ENCODE results near the gene DOHH.

The DOHH gene

GRCh38 chr19:3516675-3517207 is 16.3 kb upstream of the DOHH start:
- H3K27me3 ChIP-seq, result no peaks in the 10 kb centered on the region
- no peak for TF ChIP-seq CTCF (IDR thresholded peaks at IDR 0.05)
- intact Hi-C loops (cut with DNase I; ENCODE audit: low total_unique reads), result no loop called here
- no peaks in the 10 kb centered on the region for H3K9me3 ChIP-seq
- peaks cover 0 to 34% (median 12%) of the 10 kb centered on the region in 4 donors for H3K4me1 ChIP-seq
- H3K27ac ChIP-seq, result no peak overlapping the region
- H3K36me3 ChIP-seq, result peaks cover 0 to 30% (median 4%) of the 10 kb centered on the region in 3 donors
- DNase-seq, result no peak
- H3K4me3 ChIP-seq, result no peak overlapping the region

GRCh38 chr19:3515891-3516422 is 15.5 kb upstream of the DOHH start:
- Histone ChIP-seq H3K9me3 (no peaks in the 10 kb centered on the region), H3K4me3 (no peak overlapping the region), H3K36me3 (peaks cover 0 to 29% (median 6%) of the 10 kb centered on the region in 3 donors), H3K4me1 (peaks cover 0 to 38% (median 18%) of the 10 kb centered on the region in 4 donors), H3K27me3 (no peaks in the 10 kb centered on the region), H3K27ac (no peak overlapping the region)
- intact Hi-C loops (cut with DNase I; ENCODE audit: low total_unique reads), result no loop called here
- no peak for DNase-seq
- TF ChIP-seq CTCF (IDR thresholded peaks at IDR 0.05), result no peak

- H3K9me3 ChIP-seq, result no peaks in the 10 kb centered on the region
- intact Hi-C loops (cut with DNase I; ENCODE audit: low total_unique reads), result loop anchor here (5.0 kb wide), 1 partner anchor 562 kb away; no protein-coding TSS in a partner anchor
- no peak for DNase-seq
- peaks cover 0 to 32% (median 18%) of the 10 kb centered on the region in 4 donors for H3K4me1 ChIP-seq
- H3K27ac ChIP-seq, result no peak overlapping the region
- no peak for TF ChIP-seq CTCF (IDR thresholded peaks at IDR 0.05)
- H3K27me3 ChIP-seq, result no peaks in the 10 kb centered on the region
- H3K4me3 ChIP-seq, result no peak overlapping the region
- peaks cover 0 to 30% (median 11%) of the 10 kb centered on the region in 3 donors for H3K36me3 ChIP-seq
Measured at GRCh38 chr19:3514930-3515329, 14.5 kb upstream of the DOHH start.

GRCh38 chr19:3513229-3514140 is 13.0 kb upstream of the DOHH start:
- H3K9me3 ChIP-seq, result no peaks in the 10 kb centered on the region
- H3K27ac ChIP-seq, result no peak overlapping the region
- peaks cover 0 to 28% (median 7%) of the 10 kb centered on the region in 3 donors for H3K36me3 ChIP-seq
- H3K27me3 ChIP-seq, result no peaks in the 10 kb centered on the region
- no peak for TF ChIP-seq CTCF (IDR thresholded peaks at IDR 0.05)
- no peak for DNase-seq
- H3K4me3 ChIP-seq, result no peak overlapping the region
- intact Hi-C loops (cut with DNase I; ENCODE audit: low total_unique reads), result loop anchor here (5.0 kb wide), 1 partner anchor 564 kb away; no protein-coding TSS in a partner anchor
- H3K4me1 ChIP-seq, result peaks cover 0 to 38% (median 20%) of the 10 kb centered on the region in 4 donors

GRCh38 chr19:3512562-3513228 is 12.2 kb upstream of the DOHH start:
- Histone ChIP-seq H3K27ac (no peak overlapping the region), H3K27me3 (no peaks in the 10 kb centered on the region), H3K4me3 (no peak overlapping the region), H3K4me1 (peaks cover 0 to 44% (median 26%) of the 10 kb centered on the region in 4 donors), H3K9me3 (no peaks in the 10 kb centered on the region), H3K36me3 (peaks cover 0 to 28% (median 7%) of the 10 kb centered on the region in 3 donors)
- TF ChIP-seq CTCF (IDR thresholded peaks at IDR 0.05), result no peak
- intact Hi-C loops (cut with DNase I; ENCODE audit: low total_unique reads), result loop anchor here (5.0 kb wide), 1 partner anchor 565 kb away; no protein-coding TSS in a partner anchor
- no peak for DNase-seq

Measured in tibial artery (tissue), 4 donors.